ENCODE results near the gene SOX18.

GRCh38 chr20:64030371-64031134, 18.9 kb downstream of the SOX18 start:
- TF ChIP-seq, protein P1, sequence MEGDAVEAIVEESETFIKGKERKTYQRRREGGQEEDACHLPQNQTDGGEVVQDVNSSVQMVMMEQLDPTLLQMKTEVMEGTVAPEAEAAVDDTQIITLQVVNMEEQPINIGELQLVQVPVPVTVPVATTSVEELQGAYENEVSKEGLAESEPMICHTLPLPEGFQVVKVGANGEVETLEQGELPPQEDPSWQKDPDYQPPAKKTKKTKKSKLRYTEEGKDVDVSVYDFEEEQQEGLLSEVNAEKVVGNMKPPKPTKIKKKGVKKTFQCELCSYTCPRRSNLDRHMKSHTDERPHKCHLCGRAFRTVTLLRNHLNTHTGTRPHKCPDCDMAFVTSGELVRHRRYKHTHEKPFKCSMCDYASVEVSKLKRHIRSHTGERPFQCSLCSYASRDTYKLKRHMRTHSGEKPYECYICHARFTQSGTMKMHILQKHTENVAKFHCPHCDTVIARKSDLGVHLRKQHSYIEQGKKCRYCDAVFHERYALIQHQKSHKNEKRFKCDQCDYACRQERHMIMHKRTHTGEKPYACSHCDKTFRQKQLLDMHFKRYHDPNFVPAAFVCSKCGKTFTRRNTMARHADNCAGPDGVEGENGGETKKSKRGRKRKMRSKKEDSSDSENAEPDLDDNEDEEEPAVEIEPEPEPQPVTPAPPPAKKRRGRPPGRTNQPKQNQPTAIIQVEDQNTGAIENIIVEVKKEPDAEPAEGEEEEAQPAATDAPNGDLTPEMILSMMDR (conservative IDR thresholded peaks at IDR 0.05; ENCODE audit: low read depth, low read length): no peak
- no peak for TF ChIP-seq EZH2 (IDR thresholded peaks at IDR 0.05; ENCODE audit: borderline replicate concordance, low read depth, low read length, poor library complexity, severe bottlenecking)
